Activated naive CD4-positive, alpha-beta T cell (primary cell): ENCODE data around the gene CCSER1.
"Not testable (repeated sequence)": the region's sequence is repeated elsewhere in the genome, so short reads cannot be mapped to it uniquely, and the experiment has no call there.

ENCODE experiments used
- DNase-seq, 4 experiments: peaks; one replicate each; lab custom pipeline; 2025; lab: John Stamatoyannopoulos, UW

CCSER1 gene

GRCh38 chr4:91064157-91064853 lies 937.1 kb downstream of the CCSER1 start:
- no peak for DNase-seq

GRCh38 chr4:91065117-91065516 lies 937.9 kb downstream of the CCSER1 start:
- no peak for DNase-seq

GRCh38 chr4:91070736-91071135 lies 943.5 kb downstream of the CCSER1 start:
- no peak for DNase-seq

GRCh38 chr4:91076147-91076546 lies 949.0 kb downstream of the CCSER1 start:
- DNase-seq, result no peak

GRCh38 chr4:91085961-91086360 lies 958.8 kb downstream of the CCSER1 start:
- no peak for DNase-seq

GRCh38 chr4:91087743-91088142 lies 960.5 kb downstream of the CCSER1 start:
- no peak for DNase-seq

- DNase-seq, result no peak
Observed at GRCh38 chr4:91089178-91089577, 962.0 kb downstream of the CCSER1 start.

GRCh38 chr4:91092398-91092980 lies 965.3 kb downstream of the CCSER1 start:
- no peak for DNase-seq

- DNase-seq, result not testable (repeated sequence)
Observed at GRCh38 chr4:91094220-91094619, 967.0 kb downstream of the CCSER1 start.

GRCh38 chr4:91099666-91100065 lies 972.5 kb downstream of the CCSER1 start:
- no peak for DNase-seq

GRCh38 chr4:91108751-91109150 lies 981.6 kb downstream of the CCSER1 start:
- DNase-seq, result no peak

- DNase-seq, result no peak
Observed at GRCh38 chr4:91111556-91111955, 984.4 kb downstream of the CCSER1 start.

GRCh38 chr4:91113130-91113706 lies 986.0 kb downstream of the CCSER1 start:
- no peak for DNase-seq

GRCh38 chr4:91114386-91114785 lies 987.2 kb downstream of the CCSER1 start:
- DNase-seq, result no peak

- no peak for DNase-seq
Observed at GRCh38 chr4:91116861-91117260, 989.7 kb downstream of the CCSER1 start.

- DNase-seq, result no peak
Observed at GRCh38 chr4:91118597-91118996, 991.4 kb downstream of the CCSER1 start.

GRCh38 chr4:91123742-91124141 lies 996.5 kb downstream of the CCSER1 start:
- DNase-seq, result no peak

- no peak for DNase-seq
Observed at GRCh38 chr4:91127192-91127591, 1000.0 kb downstream of the CCSER1 start.

GRCh38 chr4:91127831-91128230 lies 1000.6 kb downstream of the CCSER1 start:
- no peak for DNase-seq

- no peak for DNase-seq
Observed at GRCh38 chr4:91128519-91128918, 1001.3 kb downstream of the CCSER1 start.

GRCh38 chr4:91147067-91147466 lies 1019.9 kb downstream of the CCSER1 start:
- DNase-seq, result no peak

- DNase-seq, result not testable (repeated sequence)
Observed at GRCh38 chr4:91154041-91154440, 1026.8 kb downstream of the CCSER1 start.

- not testable (repeated sequence) for DNase-seq
Observed at GRCh38 chr4:91167864-91168653, 1040.9 kb downstream of the CCSER1 start.
